ENCODE data around the gene KIFC3.

Gene KIFC3

GRCh38 chr16:57709663-57710062, 92.6 kb downstream of the KIFC3 start:
- DNase-seq = no peak
